Measurements from ENCODE around the gene IRAK2.
A peak's percentile ranks its signal among the peaks of the same experiment; 100 is the strongest.

The IRAK2 gene

DNA sequence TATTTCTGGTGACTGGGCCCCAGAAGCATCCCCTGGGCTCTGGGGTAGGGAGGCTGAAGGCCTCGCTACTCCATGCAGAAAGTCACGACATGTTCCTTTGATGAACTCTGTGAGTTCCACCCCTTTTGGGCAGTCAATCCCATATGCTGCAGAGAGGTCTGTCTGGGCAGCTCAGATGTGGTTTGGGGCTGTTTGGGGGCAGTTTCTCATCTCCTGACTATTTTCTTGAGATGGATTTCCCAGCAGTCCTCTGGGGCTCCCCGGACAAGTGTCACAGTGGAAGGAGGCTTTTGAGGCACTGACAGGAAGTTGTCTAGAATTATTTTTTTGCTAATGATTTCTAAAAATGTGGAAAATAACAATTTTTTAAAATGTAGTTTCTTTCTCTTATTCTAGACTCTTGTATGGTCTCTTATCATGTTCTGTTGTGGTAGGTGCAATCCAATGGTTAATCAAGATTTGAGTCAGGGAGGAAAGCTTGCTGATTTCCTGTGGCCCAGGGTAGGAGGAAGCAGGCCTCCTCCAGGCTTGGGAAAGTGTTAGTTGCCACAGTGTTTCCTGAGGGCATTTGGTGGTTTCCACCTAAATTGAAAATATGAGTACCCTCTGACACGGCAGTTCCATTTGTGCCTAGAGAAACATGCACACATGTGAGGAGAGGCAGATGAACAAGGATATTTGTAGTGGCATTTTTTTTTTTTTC is 63.7 kb downstream of the IRAK2 start:
- no peak for DNase-seq

DNA sequence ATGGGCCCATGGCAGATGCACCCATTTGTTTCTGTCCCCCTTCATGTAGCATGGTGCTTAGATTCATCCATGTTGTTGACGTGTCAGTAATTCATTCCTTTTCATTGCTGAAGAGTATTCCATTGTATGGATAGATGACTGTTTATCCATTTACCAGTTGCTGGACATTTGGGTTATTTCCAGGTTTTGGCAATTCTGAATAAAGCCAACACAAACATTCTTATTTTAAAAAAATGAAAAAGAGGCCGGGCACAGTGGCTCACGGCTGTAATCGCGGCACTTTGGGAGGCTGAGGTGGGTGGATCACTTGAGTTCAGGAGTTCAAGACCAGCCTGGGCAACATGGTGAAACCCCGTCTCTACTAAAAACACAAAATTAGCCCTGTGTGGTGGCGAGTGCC is 64.9 kb downstream of the IRAK2 start:
- no peak for DNase-seq

DNA sequence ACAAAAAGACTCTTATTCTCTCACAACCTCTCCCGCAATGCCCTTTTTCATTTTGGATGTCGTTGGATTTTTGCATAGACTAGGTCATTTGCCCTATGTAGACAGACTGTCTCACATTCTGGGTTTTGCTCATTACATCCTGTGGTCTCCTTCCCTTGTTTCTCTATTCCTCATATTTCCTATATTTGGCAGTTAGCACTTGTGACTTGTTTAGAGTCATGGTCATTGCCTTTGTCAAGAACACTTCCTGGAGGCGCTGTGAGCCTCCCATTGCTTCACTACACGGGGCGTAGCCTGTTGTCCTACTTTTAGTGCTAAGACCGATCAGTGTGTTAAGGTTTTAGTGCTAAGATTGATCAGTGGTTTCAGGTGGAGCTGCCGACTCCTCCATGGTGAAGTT is 67.4 kb downstream of the IRAK2 start:
- no peak for DNase-seq

DNA sequence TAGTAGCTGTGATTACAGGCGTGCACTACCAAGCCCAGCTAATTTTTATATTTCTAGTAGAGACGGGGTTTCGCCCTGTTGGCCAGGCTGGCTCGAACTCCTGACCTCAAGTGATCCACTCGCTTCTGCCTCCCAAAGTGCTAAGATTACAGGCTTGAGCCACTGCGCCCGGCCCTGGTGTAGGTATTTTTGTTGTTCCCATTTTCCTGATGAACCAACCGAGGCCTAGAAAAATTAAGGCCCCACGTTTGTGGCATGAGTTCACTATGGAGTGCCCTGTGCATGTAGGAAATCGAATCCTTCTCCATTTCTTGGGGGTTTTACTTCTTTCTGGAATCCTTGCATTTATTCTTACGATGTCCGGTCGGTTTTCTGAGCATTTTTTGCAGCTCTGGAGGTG is 69.3 kb downstream of the IRAK2 start:
- no peak for DNase-seq

DNA sequence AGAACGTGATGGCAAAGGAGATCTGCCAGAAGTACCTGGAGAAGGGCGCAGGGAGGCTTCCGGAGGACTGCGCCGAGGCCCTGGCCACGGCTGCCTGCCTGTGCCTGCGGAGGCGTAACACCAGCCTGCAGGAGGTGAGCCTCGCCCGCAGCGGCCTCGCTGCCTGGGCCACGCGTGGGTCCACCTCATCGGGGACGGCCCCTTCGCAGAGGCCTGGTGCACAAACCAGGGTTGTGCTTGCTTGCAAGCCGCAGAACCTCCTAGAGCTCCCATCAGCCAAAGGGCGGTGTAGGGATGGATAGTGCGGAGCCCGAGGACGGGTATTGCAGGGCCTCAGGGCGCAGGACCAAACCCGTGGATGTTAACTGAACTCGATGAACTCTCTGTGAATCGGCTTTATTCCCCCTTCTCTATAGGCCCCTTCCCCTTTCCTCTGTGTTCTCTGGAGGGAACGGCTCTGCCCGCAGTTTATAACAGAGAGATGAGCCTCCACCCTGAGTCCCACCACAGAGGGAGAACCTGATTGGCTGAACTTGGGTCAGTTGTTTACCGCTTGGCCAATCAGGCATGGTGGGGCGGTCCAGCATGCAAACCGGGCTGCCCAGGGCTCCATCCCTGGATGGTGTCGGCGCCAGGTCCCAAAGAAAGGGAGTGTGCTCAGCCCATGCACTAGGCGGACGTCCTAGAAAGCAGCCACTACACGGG is 70.0 kb downstream of the IRAK2 start:
- DNase-seq = no peak

DNA sequence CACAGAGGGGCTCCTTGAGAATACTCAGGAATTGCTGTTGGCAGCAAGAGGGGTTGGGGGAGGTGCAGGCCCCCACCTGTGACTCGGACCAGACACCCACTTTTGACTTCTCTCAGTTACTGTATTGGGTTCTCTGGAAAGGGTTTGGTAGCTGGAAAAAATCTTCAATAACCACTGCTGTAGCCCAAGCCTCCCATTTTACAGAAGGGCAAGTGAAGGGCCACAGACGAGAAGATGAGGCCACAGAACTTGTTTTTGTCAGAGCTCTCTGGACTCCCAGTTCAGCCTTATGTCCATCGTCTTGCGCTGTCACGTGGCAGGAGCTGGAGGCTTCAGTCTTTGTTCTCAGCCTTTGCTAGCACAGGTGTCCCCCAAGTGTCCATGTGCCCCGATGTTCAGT is 70.8 kb downstream of the IRAK2 start:
- DNase-seq = no peak

DNA sequence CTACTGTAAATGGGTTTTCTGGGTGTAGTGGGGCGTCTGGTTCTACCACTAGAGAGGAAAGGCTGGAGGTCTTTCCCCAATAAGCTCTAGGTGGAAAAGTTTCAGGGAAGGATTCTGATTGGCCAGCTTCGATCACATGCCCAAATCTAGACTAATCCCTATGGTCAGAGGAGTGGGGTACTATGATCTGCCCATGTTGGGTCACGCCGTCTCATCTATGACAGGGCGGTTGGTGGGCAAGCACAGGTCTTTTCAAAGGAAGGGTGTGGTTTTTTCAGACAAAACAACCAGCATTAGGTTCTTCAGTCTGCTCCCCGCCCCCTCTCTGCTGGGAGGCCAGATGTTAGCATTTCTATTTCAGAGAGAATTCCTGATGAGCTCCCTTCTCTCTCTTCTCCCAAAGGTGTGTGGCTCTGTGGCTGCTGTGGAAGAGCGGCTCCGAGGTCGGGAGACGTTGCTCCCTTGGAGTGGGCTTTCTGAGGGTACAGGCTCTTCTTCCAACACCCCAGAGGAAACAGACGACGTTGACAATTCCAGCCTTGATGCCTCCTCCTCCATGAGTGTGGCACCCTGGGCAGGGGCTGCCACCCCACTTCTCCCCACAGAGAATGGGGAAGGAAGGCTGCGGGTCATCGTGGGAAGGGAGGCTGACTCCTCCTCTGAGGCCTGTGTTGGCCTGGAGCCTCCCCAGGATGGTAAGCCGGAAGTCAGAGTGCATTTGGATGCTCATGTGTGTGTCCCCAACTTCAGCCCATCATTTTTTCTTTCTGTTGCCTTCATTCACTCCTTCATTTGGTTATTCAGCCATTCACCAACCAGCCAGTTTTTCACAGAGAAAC is 73.8 kb downstream of the IRAK2 start:
- DNase-seq = no peak

DNA sequence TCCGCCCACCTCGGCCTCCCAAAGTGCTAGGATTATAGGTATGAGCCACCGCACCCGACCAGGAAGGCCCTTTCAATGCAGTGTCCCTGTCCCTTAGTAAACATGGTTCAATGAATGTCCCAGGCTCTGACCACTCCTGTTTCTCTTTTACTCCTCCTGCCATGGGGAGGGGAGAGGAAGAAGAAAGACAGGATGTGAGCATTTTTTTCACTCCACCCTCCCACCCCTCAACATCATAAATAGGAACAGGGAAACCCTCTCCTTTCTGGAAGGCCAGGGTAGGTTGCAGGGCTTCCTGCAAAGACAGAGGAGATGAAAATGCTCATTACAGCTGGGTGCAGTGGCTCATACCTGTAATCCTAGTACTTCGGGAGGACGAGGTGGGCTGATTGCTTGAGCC is 76.1 kb downstream of the IRAK2 start:
- no peak for DNase-seq

DNA sequence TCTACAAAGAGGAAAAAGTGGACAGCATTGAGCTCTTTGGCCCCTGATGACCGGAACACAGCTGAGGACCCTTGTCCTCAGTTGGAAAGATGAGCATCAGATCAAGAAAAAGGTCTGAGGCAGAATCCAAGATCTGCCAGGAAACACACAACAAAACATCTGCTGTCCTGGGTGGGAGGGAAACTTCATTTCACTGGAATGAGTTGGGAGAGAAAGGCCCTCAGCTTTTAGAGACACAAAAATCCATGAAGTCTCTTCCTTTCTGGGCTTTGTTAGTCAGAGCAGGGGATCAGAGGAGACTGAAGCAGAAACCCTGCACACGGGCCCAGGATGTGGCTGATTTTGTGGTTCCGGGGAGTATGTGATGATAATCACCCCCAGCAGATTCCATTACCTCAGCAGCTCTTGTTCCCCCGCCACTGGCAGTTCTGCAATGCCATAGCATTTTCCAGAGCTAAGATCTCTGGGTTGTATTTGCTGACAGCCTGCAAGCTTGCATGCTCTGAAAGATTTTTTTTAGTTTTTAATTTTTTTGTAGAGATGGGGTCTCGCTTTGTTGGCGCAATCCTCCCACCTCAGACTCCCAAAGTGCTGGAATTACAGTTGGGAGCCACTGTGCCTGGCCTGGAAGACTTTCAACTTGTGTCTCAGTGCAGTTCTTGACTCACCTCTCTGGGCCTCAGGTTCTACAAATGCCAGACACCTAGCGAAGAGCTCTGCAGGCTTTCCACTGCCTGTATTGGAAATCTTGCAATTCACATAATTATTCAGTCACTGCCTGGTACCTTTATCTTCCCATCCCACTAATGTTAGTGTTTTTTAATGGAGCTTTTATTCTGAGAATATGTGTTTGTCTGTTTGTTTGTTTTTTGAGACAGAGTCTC is 77.7 kb downstream of the IRAK2 start:
- peak; percentile 67 for DNase-seq

DNA sequence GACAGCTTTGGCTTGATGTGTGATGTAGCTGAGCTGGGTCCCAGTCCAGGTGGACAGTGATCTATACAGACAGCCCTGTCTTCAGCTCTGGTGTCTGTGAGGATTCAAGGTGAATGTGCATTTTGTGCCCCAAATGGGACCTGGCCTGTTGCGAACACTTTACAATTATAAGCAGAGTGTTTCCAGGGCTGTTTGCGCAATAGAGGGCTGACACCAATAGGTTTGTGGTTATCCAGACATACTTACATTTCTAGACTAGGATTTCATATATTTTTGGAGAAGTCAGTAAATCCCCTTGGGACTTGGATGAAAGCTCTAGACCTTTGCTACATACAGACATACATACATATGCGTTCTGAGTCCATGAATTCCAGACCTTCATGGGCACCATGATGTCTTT is 79.3 kb downstream of the IRAK2 start:
- no peak for DNase-seq

DNA sequence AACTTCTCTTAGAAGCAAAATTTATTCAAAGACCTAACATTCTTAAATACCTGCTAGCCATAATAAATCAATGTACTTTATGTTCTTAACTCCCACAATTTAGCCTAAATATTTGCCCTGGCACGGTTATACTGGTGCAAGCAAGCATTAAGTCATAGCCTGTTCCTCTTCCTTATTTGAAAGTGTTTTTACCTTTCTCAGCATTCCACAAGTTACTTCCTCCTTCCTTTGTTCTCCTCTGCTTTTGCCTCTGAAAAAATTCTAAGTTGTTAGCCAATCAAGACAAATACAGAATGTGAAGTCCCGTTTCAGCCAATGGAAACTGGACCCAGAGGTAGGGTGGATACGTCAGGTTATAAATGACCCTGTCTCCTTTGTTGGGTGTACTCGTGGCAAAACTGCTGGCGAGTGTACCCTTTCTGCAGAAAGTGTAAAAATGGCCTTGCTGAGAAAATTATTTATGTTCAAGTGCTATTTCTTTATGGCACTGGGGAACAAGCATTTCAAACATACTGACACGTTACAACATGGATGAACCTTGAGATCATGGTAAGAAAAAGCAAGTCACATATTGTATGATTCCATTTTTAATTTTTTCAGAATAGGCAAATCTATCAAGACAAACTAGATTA is 80.5 kb downstream of the IRAK2 start:
- no peak for DNase-seq

DNA sequence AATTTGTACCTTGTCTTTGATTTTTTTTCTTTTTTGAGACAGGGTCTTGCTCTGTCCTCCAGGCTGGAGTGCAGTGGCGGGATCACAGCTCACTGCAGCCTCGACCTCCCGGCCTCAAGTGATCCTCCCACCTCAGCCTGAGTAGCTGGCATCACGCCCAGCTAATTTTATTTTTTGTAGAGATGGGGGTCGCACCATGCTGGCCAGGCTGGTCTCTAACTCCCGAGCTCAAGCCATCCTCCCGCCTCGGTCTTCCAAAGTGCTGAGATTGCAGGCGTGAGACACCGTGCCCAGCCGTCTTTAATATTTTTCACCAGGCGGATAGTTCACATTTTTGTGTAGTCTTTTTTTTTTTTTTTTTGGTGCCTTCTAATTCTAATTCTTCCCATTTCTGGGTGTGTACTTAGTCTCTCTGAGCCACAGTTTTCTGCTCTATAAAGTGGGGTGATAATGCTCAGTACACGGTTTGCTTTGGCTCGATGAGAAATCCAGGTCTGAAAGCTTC is 83.0 kb downstream of the IRAK2 start:
- DNase-seq = no peak

DNA sequence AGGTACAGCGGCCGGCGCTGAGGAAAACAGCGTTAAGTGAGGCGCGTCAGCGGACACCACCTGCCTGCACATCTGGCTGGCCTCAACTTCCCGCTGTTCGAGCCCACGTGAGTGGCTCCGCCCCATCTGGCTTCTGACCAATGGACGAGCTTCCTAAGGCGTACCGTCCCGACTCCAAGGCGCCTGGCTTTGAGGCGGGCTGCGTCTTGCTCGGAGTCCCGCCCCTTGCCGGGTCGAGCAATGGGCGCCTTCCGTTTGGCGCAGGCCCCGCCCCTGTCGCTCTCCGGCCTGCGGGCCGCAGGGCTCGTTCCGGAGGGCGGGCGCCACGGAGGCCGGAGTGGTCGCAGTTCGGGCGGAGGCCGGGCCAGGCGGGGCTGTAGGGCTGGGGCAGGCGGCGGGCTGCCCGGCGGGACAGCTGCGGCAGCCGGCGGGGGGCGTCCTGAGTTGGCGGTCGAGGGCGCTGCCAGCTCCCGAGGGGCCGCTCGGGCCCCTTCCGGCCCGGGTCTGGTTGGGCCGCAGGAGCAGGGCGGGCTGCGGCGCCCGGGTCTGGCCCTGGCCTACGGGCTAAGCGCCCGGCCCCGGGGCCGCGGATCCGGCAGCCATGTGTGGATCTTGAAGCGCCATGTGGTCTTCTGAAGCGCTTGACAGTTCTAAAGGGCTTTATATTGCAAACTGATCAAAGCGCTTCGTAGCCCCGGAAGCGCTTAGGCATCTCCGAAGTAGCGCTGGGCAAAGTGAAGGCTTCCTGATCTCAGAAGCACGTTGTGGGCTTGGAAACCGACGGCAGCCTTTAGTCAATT is 83.7 kb downstream of the IRAK2 start, which contains the start of gene TATDN2:
Gene TATDN2, plus strand, starts transcription at position 276 of the 800 bp plus-strand sequence. CDS start 742 bp downstream, outside the sequence.
- peak; percentile 96 for DNase-seq

DNA sequence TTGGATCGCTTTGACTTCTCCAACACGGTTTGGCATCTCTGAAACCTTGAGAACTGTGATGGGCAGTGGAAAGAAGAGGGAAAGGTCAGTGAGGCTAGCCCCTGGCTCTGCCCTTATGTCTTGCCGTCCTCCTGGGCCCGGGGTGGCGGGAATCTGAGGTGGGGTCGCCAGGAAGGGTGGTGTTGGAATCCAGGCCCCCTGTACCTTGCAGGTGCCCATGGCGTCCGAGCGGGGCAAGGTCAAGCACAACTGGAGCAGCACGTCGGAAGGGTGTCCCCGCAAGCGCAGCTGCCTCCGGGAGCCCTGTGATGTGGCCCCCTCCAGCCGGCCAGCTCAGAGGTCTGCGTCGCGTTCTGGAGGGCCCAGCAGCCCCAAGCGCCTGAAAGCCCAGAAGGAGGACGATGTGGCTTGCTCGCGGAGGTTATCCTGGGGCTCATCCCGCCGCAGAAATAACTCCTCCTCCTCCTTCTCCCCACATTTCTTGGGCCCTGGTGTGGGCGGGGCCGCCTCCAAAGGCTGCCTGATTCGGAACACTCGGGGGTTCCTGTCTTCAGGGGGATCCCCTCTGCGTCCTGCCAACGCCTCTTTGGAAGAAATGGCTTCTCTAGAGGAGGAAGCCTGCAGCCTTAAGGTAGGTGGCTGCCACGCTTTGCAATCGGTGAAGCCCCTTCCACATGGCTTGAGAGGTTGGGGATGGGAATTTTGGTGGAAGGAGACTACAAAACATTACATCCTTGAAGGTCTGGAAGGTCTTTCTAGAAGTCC is 84.4 kb downstream of the IRAK2 start:
- peak; percentile 54 for DNase-seq

DNA sequence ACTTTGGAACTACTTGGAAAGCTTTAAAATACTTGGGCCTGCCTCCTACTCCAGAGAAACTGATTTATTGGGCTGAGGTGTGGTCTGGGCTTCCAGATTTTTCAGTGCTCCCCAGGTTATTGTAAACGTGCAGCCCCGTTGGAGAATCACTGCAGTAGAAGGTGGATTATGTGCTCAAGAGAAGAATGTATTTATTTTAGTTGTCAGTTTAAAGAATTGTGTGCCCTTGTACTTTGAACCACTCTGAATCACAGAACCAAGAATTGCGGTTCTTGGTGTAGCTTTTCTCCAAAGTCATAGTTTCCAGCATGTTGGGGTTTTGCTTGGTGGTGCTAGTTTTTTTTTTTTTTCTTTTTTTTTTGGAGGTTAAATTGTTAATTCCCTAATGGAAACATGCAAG is 85.1 kb downstream of the IRAK2 start:
- DNase-seq = no peak

DNA sequence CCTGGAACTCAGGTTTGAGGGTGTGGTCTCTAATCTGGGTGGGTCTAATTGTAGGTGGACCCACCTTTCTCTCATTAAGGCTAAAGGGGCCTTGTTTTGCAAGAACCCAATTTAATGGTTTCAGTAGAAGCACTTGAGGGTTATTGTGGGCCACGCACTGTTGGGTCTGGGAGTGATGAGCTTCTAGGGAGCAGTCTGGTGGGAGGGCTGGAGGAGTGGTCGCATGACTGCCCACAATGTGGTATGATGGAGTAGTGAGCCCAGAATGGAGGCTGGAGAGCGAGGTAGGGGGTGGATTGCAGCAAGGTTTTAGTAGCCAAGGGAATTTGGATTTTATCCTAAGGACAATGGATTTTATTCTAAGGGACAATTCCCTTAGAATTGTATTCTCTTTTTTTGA is 86.3 kb downstream of the IRAK2 start:
- DNase-seq = no peak

DNA sequence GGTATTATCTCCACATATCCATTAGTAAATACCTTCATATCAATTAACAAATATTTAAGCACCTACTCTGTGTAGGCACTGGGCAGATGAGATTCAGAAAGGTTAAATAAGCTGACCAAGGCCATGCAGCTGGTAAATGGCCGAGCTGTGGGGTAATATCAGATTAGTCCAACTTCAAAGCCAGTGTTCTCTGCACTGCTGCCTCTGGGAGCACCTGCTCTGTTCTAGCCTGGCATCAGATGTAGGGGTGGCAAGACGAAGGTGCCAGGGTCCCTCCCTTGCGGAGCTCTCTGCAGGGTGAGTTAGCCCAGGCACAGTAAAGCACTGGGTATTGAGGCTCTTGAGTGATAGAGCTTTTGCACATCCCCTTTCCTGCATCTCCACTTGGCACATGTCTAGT is 89.0 kb downstream of the IRAK2 start:
- DNase-seq = no peak

DNA sequence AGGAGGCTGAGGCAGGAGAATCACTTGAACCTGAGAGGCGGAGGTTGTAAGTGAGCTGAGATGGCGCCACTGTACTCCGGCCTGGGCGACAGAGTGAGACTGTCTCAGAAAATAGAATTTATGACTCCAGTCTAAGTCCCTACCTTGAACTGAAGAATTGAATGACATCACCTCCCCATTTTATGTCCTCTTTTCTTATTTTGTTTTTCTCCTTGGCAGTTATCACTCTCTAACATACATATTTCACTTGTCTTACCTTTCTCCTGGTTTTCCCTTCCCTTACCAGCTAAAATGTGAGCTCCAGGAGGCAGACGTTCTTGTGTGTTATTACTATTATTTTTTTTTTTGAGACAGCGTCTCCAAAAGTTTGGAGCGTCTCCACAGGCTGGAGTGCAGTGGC is 91.1 kb downstream of the IRAK2 start:
- DNase-seq = no peak

DNA sequence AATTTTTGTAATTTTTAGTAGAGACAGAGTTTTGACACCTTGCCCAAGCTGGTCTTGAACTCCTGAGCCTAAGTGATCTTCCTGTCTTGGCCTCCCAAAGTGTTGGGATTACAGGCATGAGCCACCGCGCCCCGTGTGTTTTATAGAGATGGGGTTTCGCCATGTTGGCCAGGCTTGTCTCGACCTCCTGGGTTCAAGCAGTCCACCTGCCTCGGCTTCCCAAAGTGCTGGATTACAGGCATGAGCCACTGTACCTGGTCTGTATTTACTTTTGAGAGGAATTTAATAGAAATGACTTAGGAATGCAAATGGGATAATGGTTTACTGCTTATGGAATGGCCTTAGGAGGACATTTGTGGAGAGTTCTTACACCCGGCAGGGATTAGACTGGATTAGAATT is 94.3 kb downstream of the IRAK2 start:
- DNase-seq = no peak

DNA sequence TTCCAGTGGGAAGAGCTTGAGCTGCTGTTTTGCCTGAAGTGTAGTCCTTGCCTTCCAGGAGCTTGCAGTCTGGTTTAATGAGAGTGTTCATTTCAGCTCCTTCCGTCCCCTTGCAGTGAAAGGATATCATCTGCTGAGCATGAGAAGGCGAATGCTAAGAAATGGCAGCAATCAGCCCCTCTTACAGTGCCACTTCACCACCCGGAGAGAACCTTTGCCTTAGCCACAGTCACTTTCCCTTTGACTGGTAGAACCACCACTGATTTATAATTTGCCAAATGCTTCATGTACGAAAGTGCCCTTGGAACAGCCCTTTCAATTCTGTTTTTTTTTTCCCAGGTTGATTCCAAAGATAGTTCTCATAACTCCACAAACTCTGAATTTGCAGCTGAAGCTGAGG is 95.1 kb downstream of the IRAK2 start:
- DNase-seq = no peak

Measured in activated naive CD4-positive, alpha-beta T cell treated with anti-CD3 and anti-CD28 coated beads, Interleukin-2, amount 50 U/mL, for 16 hours (primary cell).